Fibroblast of the aortic adventitia (primary cell): ENCODE data around the gene MYH10. TPM values are rescaled to one million over a fixed set of nuclear protein-coding genes. Genes with fewer than 3 reads are reported as not detected.

ENCODE experiments used
- DNase-seq: peaks from one replicate; pipeline ENCODE4 v3.0.0-alpha.2; 2010; ENCODE audit warnings: low read depth
- H3K4me3 ChIP-seq: 2 replicates; pipeline ENCODE4 v1.5.1; 2011; ENCODE audit warnings: low read depth, mild to moderate bottlenecking, control low read depth, low read length, moderate library complexity
- total RNA-seq: library from RNA; depleted of rRNA; stranded (reverse); fragments of >200 nt; gene quantifications from 2 replicates; pipeline ENCODE4 v1.2.3, GENCODE V29; 2012; ENCODE audit warnings: low replicate concordance
- TF ChIP-seq, protein P1 (sequence below): IDR thresholded peaks from 2 replicates; pipeline ENCODE4 v1.5.1; 2011; ENCODE audit warnings: mild to moderate bottlenecking, low read length, control low read depth, inconsistent platforms; ENCODE audit not compliant: insufficient read depth

The MYH10 gene
- total RNA-seq, 1 donor = 85.7 TPM

DNA sequence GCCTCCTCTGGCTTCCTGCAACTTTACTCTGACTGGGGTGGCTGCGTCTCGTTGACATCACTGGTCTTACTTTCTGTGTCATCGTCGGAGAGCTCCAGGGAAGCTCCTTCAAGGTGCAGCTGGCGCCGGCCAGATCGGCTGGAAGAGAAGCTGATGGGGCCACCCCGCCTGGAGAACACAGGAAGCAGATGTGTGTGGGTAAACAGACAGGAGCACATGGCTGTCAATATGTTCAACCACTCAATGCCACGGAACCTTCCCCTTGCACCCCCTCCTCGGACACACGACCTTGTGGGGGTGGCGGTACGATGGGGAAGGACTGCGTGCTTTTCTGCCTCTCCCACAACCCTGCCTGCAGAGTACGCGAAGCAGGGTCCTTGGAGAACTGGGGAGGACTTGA is 154.7 kb downstream of the MYH10 start:
- TF ChIP-seq, protein P1, sequence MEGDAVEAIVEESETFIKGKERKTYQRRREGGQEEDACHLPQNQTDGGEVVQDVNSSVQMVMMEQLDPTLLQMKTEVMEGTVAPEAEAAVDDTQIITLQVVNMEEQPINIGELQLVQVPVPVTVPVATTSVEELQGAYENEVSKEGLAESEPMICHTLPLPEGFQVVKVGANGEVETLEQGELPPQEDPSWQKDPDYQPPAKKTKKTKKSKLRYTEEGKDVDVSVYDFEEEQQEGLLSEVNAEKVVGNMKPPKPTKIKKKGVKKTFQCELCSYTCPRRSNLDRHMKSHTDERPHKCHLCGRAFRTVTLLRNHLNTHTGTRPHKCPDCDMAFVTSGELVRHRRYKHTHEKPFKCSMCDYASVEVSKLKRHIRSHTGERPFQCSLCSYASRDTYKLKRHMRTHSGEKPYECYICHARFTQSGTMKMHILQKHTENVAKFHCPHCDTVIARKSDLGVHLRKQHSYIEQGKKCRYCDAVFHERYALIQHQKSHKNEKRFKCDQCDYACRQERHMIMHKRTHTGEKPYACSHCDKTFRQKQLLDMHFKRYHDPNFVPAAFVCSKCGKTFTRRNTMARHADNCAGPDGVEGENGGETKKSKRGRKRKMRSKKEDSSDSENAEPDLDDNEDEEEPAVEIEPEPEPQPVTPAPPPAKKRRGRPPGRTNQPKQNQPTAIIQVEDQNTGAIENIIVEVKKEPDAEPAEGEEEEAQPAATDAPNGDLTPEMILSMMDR = no peak
- DNase-seq = no peak
- H3K4me3 ChIP-seq = no peak overlapping the region

DNA sequence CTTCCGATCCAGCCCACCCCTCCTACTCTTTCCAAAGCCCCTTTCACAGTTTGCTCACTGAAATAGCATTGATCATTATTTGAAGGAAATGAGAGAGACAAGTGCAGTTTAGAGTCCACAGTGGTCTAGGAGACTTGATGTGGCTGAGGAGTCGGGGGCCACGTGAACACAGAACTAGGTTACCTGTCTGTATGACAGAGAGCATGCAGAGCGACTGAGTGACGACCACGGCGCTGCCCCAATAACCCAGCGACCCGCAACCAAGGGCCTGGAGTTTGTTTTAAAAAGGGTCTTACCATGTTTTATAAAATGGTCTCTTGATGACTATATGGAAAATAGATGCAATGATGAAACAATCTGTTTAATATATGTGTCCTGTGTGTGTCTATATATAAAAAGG is 155.3 kb downstream of the MYH10 start:
- DNase-seq = no peak
- TF ChIP-seq, protein P1 = no peak
- no peak overlapping the region for H3K4me3 ChIP-seq

DNA sequence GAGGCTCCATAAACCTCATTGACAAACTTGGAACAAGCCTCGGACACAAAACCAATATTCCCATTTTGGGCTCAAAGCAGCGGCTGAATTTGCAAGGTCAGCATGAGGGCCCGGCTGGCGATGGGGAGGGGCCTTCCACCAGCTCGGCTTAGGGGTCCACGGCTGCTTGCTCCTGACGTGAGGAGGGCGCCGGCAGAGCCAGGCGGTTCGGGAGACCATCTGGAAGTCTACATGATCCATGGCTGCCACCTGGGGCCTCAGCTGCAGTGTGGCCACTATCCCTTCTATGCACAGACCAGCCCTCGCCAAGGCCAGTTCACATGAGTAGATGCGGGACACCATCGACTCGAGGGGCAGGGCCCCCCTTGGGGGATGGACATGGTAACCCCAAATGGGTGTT is 155.7 kb downstream of the MYH10 start:
- H3K4me3 ChIP-seq = no peak overlapping the region
- TF ChIP-seq, protein P1 = no peak
- no peak for DNase-seq

DNA sequence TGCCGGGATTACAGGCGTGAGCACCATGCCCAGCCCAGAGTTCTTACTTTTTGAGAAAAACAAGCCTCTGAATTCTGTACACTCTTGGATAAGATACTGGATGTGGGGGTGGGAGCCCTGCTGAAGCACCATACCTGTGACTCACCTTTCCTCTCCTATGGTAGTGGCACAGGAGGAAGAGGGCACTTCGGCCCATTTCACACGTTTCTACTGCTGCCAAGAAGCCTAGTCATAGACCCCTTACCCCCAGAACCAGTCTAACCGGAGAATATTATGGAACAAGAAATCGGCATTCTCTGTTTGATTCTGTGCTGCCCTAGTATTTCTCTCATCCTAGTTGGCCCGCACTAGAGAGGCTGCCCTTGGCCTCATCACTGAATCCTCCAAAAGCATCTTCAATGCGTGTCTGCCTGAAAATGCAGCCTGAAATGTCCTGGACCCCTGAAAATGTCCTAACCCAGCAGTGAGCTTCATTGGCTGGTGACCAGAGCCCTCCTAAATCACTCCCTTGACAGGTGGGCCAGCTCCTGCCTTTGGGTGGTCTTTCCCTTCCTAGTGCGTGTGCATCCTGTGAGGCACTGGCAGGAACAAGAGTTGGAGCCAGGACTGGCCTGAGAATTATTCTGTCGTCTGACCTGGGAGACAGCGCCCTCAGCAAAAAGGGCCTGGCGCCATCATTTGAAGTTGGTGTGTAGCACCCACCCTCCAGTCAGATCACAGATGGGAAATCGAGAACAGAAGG is 156.9 kb downstream of the MYH10 start:
- TF ChIP-seq, protein P1 = no peak
- no peak overlapping the region for H3K4me3 ChIP-seq
- no peak for DNase-seq

DNA sequence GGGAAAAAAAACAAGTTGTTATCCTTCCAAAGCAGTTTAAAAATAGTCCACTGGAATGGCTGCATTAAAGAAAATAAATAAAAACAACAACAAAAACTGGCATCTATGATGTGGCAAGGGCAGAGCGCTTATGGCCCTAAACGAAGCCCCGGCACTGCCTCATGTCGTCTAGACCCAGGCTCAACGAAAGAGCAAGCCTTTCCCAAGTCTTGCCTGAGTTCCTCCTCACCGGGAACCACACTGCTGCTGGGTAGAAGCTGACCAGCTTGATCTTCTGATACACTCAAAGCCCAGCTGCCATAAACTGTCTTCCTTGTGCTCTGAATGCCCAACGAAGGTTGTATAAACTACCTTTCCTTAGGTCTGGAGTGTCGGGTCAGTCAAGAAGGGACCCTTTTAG is 157.9 kb downstream of the MYH10 start:
- H3K4me3 ChIP-seq = no peak overlapping the region
- DNase-seq = no peak
- TF ChIP-seq, protein P1 = no peak

DNA sequence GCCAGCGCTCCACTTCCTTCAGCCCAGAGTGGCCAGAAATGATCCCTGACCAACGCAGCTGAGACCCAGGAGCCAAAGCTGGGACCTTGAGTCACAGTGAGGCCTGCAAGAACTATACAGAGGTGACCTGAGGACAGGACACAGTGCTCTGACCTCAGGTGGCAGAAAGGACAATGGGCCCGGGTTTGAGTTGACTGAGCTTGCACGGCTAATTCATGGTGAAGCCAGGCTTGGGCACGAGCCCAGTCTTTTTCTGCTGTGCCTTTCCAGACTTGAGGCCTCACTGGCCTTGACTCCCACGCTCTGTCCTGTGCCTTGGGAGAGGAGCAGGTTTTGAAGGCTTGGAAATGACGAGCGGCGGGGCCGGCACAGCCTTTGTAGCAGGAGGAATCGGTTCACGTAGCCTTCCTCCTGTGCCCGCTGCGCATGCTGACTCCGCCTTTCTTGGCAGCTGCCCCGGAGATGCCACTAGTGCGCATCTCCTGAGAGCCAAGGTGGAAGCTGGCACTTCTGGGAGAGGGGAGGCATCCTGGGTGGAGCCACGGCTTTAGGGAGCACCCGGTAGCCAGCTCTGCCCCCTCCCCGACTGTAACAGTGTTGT is 160.0 kb downstream of the MYH10 start:
- DNase-seq = peak; percentile 40
- TF ChIP-seq, protein P1 = no peak

More for the DNA sequence above, 160.0 kb downstream of the MYH10 start:
- H3K4me3 ChIP-seq = no peak overlapping the region
